Lung (tissue), 12 donors: Measurements from ENCODE around the gene HPCAL4. TPM values are rescaled to one million over a fixed set of nuclear protein-coding genes. Genes with fewer than 3 reads are reported as not detected.

Source experiments
- ATAC-seq: fragments of 200-7000 bp; cut with Tn5 transposase; one replicate; pipeline ENCODE4 v1.9.1; 2020; ENCODE audit warnings: moderate number of reproducible peaks; ENCODE audit not compliant: insufficient read depth, low FRiP score
- DNase-seq, 3 donors: peaks; one replicate each; pipeline ENCODE4 v3.0.0-alpha.2; 2013 to 2017
- H3K27ac ChIP-seq, 2 donors: one replicate each; pipeline ENCODE4 v1.5.1; 2013; ENCODE audit warnings: mild to moderate bottlenecking in 2 of 2, moderate library complexity in 2 of 2, control low read depth in 1 of 2, inconsistent platforms in 1 of 2, low read depth in 1 of 2, low read length in 1 of 2
- H3K27me3 ChIP-seq, 3 donors: one replicate each; pipeline ENCODE4 v1.5.1; 2013; ENCODE audit warnings: low read length in 2 of 3; ENCODE audit not compliant: control insufficient read depth in 3 of 3, insufficient read depth in 3 of 3
- H3K36me3 ChIP-seq, 4 donors: one replicate each; pipeline ENCODE4 v1.5.1; 2013; ENCODE audit warnings: low read length in 4 of 4, mild to moderate bottlenecking in 1 of 4, moderate library complexity in 1 of 4; ENCODE audit not compliant: control insufficient read depth in 4 of 4, insufficient read depth in 4 of 4
- H3K4me1 ChIP-seq, 5 donors: one replicate each; pipeline ENCODE4 v1.5.1; 2013; ENCODE audit warnings: low read length in 5 of 5, mild to moderate bottlenecking in 2 of 5, moderate library complexity in 1 of 5; ENCODE audit not compliant: control insufficient read depth in 5 of 5, insufficient read depth in 5 of 5
- H3K4me3 ChIP-seq: one replicate; pipeline ENCODE4 v1.5.1; 2013; ENCODE audit warnings: mild to moderate bottlenecking, control low read depth, moderate library complexity
- H3K9ac ChIP-seq, 2 donors: one replicate each; pipeline ENCODE4 v1.5.1; 2013; ENCODE audit warnings: low read length in 2 of 2, control low read depth in 1 of 2; ENCODE audit not compliant: insufficient read depth in 1 of 2
- H3K9me3 ChIP-seq, 4 donors: one replicate each; pipeline ENCODE4 v1.5.1; 2013; ENCODE audit warnings: low read length in 3 of 4, mild to moderate bottlenecking in 1 of 4, moderate library complexity in 1 of 4; ENCODE audit not compliant: control insufficient read depth in 4 of 4, insufficient read depth in 3 of 4
- CTCF ChIP-seq: IDR thresholded peaks from 2 replicates; pipeline ENCODE4 v1.5.1; 2012; ENCODE audit warnings: mild to moderate bottlenecking; ENCODE audit errors: control extremely low read depth, extremely low read depth
- WGBS, 2 donors: extraction: QIAGEN DNeasy Blood & Tissue Kit; methylation state at CpG; one replicate each; pipeline ENCODE4 v1.1.7; 2013; 5-methylcytosine and 5-hydroxymethylcytosine counted together
- polyA plus RNA-seq, 2 donors: library from polyadenylated mRNA; stranded (reverse); fragments of 200-250 nt; gene quantifications; one replicate each; pipeline ENCODE4 v1.2.1, GENCODE V29; 2013
- total RNA-seq, 2 donors: library from RNA; depleted of rRNA in 1 of 2; stranded (reverse); fragments of >200 nt in 1 of 2; gene quantifications; one replicate each; pipeline ENCODE4 v1.2.1, GENCODE V29; 2014 to 2021
- donor health status: control.
- donor health status: control.
- donor health status: Bipolar disorder and iron deficiency.
- donor health status: healthy.
- donor health status: DM: yes; HTN: yes; CAD: no.

The HPCAL4 gene
- total and polyA plus RNA-seq, 4 donors: 0.08 to 0.43 (median 0.17) TPM

- H3K27me3 ChIP-seq: peaks cover 0 to 65% (median 63%) of the 10 kb centered on the region in 3 donors
- 11 to 12% methylated on average over 56 of the region's 56 CpGs for WGBS, 2 donors
- no peak overlapping the region for H3K27ac ChIP-seq
- no peak overlapping the region for H3K4me3 ChIP-seq
- ATAC-seq: no peak
- DNase-seq: peak; percentile 43 to 52 (median 50)
- no peaks in the 10 kb centered on the region for H3K36me3 ChIP-seq
- no peak for TF ChIP-seq CTCF
- no peak overlapping the region for H3K9ac ChIP-seq
- no peaks in the 10 kb centered on the region for H3K9me3 ChIP-seq
- H3K4me1 ChIP-seq: peaks cover 0 to 23% (median 7%) of the 10 kb centered on the region in 5 donors
Observed at GRCh38 chr1:39692152-39693074, 1.2 kb upstream of the HPCAL4 start.

GRCh38 chr1:39690794-39691382, 345 bp downstream of the HPCAL4 start:
- H3K9ac ChIP-seq: no peak overlapping the region
- H3K4me3 ChIP-seq: no peak overlapping the region
- H3K4me1 ChIP-seq: peaks cover 0 to 23% (median 7%) of the 10 kb centered on the region in 5 donors
- no peak for DNase-seq
- TF ChIP-seq CTCF: no peak
- peaks cover 0 to 71% (median 70%) of the 10 kb centered on the region in 3 donors for H3K27me3 ChIP-seq
- no peak overlapping the region for H3K27ac ChIP-seq
- WGBS, 2 donors: 16 to 24% methylated on average over 18 to 28 of the region's 28 CpGs
- H3K9me3 ChIP-seq: no peaks in the 10 kb centered on the region
- no peaks in the 10 kb centered on the region for H3K36me3 ChIP-seq
- no peak for ATAC-seq

- peaks cover 0 to 23% (median 7%) of the 10 kb centered on the region in 5 donors for H3K4me1 ChIP-seq
- H3K4me3 ChIP-seq: no peak overlapping the region
- H3K9me3 ChIP-seq: no peaks in the 10 kb centered on the region
- 29 to 54% methylated on average over 2 of the region's 2 CpGs for WGBS, 2 donors
- no peak for TF ChIP-seq CTCF
- H3K27me3 ChIP-seq: peaks cover 0 to 71% (median 70%) of the 10 kb centered on the region in 3 donors
- ATAC-seq (no peak), DNase-seq (no peak)
- H3K9ac ChIP-seq: no peak overlapping the region
- no peak overlapping the region for H3K27ac ChIP-seq
- H3K36me3 ChIP-seq: no peaks in the 10 kb centered on the region
Observed at GRCh38 chr1:39690225-39690624, 1.0 kb downstream of the HPCAL4 start.
